Effector CD8-positive, alpha-beta T cell (primary cell): ENCODE results near the gene TSPO.

ENCODE experiments used
- DNase-seq: peaks from one replicate; lab custom pipeline; 2025; lab: John Stamatoyannopoulos, UW

The TSPO gene

DNA sequence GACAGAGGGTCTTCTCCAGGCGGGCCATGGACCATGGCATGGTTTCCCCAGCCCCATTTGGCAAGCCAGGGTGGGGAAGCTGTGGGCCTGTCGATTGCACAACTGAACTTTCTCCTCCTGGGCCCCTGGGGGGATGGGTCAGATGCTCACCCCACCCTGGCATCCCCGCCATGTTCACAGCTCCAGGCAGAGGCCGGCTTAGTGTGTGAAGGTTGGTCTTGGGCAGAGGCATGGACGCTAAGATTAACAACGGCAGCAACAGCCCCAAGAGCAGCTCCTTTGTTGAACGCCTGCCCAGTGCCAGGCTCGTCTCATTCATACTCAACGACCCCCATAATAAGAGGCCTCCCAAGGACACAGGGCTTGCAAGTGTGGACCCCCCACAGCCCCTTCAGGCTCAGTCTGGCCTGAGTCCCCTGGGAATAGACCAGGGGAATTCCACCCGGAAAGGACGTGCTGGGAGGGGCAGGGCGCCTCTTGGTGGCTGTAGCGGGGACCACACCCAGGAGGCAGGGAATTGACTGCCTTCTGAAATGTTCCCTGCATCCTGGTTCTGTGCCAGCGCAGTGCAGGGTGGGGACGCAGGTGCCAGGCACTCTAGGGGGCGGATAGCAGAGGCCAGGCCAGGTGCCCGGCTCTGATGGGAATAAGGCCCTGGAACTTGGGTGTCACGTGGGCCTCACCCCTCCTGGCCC is 8.3 kb downstream of the TSPO start:
- DNase-seq: no peak

DNA sequence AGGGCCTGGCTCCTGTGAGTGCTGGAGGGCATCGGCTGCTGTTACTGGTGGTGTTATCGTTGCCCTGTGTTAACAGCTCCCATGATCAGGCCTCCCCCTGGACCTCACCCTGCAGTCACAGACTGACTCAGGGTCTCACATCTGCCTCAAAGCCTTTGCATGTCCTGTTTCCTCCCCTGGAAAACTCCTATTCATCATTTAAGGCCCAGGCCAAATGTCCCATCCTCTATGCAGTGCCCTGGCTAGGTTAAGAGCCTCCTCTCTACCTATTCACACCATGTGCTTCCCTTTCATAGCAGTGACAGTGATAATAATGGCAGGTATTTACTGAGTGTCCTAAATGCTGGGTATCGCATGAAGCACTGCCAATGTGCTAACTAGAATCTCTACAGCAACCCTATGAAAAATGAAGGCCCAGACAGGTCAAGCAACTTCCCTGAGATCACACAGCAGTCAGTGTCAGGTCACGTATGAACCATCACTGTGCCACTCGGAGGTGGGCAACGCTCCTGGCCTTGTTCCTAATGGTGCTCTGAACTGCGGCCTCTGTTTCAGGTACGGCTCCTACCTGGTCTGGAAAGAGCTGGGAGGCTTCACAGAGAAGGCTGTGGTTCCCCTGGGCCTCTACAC is 9.3 kb downstream of the TSPO start:
- no peak for DNase-seq

DNA sequence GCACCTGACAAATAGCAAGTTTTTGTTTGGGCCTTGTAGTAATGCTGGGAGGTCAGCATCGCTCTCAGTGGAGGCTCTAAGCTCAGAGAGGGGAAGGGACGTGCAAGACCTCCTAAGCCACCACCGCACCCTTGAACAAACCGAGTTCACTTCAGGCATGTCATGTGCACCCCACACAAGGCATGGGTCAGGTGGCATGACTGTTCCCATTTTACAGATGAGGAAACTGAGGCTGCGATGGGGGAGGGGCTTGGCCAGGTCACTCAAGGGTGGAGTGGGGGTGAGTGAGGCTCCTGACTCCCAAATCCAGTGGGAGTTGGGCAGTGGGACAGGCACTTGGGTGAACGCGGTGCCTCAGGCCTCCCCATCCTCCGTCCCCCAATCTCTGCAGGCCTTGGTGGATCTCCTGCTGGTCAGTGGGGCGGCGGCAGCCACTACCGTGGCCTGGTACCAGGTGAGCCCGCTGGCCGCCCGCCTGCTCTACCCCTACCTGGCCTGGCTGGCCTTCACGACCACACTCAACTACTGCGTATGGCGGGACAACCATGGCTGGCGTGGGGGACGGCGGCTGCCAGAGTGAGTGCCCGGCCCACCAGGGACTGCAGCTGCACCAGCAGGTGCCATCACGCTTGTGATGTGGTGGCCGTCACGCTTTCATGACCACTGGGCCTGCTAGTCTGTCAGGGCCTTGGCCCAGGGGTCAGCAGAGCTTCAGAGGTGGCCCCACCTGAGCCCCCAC is 11.2 kb downstream of the TSPO start:
- DNase-seq: no peak

DNA sequence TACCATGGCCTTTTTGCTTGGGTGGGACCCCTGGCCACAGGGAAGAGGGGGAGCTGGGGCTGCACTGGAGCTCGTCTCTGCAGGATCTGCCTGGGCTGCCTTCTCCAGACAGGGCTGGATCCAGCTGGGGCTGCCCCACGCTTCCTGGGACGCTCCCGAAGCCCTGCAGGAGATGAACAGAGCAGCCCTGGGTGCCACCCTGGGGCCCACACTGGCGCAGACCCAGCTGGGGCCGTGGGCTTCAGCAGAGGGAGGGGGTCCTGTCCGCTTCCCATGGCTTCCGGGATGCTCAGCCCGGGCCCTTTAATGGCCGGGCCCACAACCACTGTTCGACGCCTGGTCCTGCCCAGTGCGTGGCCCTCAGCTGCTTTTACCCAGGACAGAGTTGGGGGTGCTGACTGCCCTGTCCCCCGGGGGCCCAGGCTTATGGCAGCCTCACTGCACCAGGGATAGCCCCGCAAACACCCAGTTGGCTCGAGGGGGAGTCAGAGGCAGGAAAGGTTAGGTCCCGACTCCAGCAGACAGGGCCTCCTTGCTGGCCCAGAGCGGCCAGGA is 12.0 kb downstream of the TSPO start:
- no peak for DNase-seq

DNA sequence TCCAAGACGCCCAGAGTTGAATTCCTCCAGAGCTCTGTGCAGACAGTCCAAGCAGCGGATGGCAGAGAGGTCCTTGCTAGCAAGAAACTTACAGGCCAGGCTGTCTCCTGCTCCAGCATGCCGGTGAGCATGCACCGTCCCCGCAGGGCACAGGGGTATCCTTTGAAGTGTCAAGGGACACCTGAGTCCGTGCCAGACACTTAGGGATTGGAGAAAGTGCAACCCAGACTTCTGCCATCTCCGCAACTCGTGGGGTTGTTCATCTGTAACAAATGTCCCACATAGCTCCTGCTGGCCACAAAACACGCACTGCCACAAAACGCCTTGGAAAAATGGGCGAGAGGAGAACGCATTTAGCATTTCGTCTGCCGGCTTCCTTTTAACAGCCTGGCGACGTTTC is 13.3 kb downstream of the TSPO start:
- no peak for DNase-seq

DNA sequence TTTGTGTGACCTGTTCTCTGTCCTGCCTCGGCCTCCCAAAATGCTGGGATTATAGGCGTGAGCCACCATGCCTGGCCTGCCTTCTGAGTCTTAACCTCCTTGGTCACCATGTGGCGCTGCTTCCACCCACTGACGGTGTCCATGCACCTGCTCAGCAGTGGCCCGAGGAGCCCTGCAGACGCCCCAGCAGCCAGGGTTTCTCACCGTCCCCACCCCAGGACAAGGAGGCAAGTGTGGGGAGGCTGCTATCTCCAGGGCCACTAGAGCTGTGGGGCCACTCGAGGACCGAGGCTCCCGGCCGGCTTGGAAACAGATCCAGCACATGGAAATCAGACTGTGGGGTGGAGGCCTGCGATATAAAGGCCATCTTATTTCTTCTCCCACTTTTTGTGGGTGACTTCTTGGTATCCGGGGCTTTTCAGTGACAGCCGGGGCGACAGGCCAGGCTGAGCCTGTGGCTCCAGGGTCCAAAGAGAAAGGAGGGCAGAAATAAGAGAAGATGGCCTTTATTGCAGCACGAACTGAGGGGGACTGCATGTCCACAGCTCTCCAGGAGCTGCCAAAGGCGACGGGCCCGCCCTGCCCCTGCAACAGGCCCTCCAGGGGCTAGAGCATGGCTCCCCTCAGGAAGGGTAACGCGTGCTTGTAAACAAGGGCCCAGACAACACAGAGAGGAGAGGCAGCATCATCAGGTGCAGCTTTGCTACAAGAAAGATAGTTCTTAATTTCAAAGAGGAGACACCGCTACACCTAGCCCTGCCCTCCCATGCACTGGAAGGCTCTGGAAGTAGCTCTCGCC is 15.0 kb downstream of the TSPO start:
- DNase-seq: no peak

DNA sequence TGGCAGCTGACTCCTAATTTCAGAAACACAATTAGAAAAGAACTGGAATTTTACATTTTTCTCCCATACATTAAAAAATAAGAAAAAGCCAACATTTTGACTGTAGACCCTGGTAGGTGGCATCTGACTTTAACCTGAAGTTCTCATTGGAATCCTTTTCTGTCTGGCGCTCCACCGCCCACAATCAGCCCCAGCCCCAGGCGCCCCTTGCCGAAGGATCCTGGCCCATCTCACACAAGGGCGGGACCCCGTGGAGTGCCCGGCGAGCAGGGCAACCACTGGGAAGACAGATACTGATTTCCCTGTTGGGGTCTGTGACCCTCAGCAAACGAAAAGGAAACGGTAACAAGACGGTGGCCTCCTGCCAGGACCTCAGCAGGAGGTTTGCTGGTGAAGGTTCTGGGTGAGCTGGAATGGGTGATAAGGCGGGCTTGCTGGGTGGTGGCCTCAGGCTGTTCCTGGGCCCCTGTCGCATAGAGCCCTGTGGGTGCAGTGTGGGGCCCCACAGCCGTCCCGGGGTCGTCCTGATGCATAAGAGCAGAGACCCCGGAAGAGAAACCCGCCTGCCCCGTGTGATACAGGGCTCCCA is 15.7 kb downstream of the TSPO start:
- DNase-seq: no peak

DNA sequence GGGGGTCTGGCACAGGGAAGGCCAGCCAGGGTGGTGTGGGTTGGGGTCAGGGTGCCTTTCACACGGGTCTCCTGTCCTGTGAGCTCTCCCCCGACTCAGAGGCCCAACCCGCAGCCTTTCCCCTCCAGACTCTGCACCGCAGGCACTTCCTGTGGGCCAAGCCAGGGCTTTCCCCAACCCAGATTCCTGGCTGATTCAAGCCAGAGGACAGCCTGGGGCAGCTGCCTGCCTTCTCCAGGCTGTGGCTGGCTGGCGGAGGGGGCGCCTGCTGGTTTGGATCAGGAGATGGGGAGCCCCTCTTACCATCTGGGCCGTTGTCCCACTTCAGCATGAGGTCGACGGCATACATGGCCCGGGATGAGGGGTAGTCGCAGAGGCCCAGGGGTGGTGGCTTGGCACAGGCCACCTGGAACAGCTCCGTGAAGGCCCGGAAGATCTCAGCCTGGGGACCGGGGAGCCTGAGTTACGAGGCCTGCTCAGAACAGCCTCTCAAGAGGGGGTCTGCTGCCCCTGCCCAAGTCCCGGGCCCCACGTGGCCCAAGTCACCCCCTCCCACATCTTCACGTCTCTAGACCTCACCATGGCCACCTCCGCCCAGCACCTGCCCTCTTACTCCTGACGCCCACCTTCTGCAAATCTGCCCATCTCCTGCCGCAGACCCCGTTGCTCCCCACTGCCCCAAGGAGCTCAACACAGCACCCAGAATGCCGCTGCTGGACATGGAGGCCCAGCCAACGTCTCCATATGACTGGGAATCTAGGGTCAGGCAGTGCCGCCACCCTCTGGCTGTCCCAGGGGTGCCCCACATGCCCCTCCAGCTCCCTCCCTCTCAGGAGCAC is 17.3 kb downstream of the TSPO start:
- no peak for DNase-seq

DNA sequence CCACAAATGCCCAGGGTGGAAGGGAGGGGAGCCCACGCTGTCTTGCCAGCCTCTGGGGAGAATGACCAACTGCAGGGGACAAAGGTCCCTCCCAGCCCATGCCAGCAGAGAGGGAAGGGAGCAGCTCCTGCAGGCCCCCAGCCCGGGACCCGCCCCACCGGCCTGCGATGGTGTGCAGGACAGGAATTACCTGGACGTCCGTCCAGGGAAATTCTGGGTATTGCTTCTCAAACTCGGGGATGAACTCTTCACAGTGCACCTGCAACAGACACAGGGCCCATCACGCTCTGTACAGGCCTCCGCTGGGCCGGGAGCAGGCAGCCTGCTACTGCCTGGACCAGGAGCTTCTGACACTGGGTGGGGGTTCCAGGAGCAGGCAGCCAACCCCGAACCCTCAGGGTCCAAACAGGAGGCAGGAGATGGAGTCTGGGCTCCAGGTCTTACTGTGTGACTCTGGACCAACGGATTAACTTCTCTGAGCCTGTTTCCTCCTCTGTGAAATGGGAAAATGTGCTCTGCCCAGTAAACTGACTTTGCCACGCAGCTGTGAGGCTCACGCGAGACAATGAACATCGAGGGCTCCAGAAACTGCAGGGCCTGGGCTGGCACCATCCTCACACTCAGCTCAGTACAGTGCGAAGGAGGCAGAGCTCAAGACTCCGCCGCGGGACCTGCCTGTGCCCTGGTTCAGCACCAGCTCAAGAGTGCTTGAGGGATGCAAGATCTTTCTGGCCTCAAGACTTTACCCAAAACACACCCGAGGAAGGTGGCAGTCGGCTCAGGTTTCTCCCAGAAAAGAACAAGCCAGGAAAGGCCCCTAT is 18.2 kb downstream of the TSPO start:
- no peak for DNase-seq

DNA sequence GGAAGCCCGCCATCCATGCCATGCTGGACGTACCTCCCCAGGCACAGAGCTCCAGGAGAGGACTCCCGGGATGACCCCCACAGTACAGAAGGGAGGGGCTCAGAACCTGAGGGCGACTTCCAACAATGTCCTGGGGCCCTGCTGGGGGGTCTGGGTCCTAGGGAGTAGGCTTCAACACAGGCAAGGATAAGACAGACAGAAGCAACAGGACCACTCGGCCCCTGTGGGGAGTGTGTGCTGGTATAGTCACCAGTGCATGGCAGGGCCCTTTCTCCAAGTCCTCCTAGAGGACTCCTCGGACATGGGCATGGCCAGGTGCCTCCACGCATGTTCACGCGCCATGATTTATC is 18.7 kb downstream of the TSPO start:
- DNase-seq: no peak

DNA sequence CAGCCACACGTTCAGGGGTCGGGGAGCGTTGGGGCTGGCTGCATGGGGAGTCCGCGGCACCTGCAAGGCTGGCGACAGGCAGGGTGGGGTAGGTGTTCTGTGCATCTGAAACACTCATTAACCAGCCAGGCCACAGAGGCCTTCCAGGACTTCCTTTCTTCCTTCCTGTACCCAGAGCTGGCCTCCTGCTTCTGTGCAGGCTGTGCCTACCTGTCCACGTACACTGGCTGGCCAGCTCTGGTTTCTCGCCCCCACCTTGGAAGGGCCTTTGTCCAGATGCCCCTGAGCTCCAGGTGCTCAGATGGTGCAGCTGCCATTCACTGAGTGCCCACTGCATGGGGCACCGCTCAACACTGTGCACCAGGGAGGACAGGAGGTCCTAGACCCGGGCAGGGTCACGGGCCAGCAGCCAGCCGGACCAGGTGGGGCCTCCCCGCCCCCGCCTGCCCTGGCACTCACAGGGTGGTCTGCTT is 19.7 kb downstream of the TSPO start:
- no peak for DNase-seq

DNA sequence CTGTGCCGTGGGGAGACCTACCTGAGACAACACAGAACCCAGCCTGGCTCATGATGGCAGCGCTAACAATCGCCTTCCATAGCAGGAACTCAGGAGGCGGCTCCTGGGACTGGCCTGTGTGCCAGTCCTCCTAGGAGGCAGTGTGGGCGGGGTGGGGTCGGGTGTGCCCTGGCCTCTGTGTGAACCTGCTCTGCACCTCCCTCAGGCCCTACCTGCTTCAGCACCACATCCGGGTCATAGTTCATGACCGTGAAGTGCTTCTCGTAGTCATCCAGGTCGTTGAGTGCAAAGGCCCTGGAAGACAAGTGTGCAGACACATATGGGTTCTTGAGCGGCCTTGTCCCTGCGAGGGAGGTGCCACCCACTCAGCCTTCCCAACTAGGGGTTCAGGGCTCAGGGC is 20.2 kb downstream of the TSPO start:
- no peak for DNase-seq

DNA sequence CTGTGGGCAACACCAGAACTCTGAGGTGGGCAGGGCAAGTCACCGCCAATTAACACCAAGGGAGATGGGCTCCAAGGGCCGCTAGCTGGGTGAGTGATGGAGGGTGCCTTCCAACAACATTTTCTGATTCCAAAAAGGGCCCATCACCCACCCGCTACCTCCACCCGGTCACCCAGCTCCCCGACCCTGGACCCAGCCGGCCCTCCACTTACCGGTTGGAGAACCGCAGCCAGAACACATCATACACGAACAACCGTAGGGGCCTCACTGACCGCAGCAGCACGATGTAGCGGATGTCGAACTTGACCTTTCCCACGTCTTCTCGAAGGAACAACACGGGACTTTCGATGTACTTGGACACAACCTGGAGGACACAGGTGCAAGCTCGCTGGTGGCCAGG is 20.8 kb downstream of the TSPO start:
- no peak for DNase-seq

DNA sequence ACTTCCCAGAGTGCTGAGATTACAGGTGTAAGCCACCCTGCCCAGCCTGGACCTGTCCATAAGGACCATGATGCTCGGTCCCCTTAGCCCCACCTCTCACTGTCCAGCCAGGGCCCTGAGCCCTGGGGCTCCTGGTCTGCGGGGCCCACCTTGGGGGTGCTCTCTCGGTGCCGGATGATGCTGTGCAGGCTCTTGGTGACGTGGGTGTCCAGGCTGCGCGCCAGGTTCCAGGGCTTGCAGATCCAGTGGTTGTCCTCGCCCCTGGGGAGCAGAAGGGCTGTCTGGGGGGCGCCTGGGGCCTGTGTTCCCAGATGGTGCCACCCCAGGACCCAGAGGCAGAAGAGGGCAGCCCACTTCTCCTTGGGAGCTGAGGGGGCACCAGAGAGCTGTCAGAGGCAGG is 22.2 kb downstream of the TSPO start:
- no peak for DNase-seq

DNA sequence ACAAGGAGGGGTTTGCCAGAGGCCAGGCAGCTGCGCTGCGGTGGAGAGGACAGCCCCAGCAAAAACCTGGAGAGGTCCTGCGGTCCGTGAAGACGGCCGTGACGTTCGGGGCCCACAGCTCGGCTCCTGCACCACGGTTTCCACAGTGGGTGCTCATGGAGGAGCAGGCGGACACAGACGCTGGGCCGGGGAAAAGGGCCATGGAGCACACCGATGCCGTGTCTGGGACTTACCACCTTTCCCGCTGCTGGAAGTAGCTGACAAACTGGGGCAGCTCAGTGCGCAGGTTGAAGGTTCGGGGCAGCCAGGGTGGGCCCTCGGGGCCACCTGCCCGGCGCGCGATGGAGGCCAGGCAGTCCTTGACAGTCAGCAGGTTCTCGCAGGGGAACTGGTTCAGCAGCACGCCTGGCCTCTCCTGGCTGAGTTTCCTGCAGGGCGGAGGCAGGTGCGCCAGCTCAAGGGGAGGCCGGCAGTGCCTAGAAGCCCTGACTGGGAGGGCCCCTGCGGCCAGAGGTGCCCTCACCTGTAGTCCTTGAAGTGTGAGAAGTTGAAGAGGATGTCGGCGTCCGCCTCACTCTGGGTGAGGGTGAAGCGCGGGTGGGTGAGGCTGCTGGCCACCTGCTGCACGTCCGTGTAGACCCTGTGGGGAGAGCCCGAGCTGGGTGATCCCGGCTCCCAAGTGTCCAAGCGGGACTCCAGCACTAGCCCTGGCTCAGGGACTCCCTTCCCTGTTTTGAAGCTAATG is 22.8 kb downstream of the TSPO start:
- DNase-seq: no peak

DNA sequence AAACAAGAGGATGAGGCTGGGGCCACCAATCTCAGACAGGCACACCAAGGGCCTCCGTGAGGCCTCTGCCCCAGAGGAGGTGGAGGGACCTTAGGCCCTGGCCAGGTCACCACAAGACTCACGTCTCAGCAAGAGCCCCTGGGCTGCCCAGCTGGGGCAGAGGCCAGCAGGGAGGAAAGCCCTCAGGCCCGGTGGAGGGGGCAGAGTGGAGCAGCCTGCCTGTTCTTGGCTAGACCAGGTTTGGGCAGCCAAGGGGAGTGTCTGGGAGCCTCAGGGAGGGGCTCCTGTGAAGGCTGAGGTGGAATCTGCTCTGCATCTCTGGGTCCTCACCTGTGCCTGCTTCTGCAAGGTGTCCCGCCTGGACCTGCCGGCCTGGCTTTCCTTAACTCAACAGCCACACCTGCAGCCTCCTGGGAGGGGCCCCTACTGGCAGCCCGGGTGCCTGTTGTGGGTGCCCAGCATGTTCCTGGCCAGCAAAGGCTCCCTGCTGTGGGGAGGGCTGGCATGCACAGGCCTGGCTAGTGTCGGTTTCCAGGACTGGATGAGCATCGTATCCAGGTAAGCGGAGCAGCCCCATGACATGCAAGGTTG is 23.7 kb downstream of the TSPO start:
- no peak for DNase-seq

DNA sequence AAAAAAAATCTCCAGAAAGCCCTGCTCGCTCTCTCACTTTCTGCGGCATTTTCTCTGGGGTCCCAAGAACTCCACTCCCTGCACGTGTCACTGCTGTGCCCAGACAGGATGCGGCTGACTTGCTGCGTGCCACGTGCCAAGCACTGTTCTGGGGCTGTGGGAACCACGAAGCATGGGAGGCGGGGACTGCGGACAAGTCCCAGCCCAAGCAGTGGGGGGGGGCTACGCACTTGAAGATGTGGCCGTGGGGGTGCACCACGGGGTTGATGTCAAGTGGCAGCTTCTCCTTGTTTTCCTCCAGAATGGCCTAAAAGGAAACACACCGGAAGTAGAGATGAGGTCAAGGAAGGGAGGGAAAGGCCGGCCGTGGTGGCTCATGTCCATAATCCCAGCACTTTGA is 24.7 kb downstream of the TSPO start:
- DNase-seq: no peak

DNA sequence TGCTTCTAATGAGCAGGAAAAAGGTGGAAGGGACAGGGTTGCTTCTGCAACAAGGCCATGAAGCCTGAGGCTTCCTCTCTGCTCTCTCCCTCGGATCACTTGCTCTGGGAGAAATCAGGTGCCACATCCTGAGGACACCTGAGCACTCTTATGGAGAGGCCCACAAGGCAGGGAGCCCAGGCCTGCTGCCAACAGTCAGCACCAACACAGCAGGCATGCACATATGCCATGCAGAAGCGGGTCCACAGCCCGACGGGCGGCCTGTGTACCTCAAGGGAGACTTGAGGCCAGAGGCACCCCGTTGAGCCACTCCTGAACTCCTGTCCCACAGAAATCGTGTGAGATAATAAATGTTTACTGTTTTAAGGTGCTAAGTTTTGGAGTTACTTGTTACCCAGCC is 26.1 kb downstream of the TSPO start:
- no peak for DNase-seq
